Stimulated activated CD8-positive, alpha-beta memory T cell treated with anti-CD3 and anti-CD28 coated beads, Interleukin-4, amount 100 ng/mL, for 1 hour (primary cell): ENCODE results near the gene AMIGO1.

Experiments used
- DNase-seq, 2 donors: peaks; one replicate each; pipeline ENCODE4 v3.0.0-alpha.2; 2020; ENCODE audit warnings: low read depth in 2 of 2, low spot score in 1 of 2

Gene AMIGO1

DNA sequence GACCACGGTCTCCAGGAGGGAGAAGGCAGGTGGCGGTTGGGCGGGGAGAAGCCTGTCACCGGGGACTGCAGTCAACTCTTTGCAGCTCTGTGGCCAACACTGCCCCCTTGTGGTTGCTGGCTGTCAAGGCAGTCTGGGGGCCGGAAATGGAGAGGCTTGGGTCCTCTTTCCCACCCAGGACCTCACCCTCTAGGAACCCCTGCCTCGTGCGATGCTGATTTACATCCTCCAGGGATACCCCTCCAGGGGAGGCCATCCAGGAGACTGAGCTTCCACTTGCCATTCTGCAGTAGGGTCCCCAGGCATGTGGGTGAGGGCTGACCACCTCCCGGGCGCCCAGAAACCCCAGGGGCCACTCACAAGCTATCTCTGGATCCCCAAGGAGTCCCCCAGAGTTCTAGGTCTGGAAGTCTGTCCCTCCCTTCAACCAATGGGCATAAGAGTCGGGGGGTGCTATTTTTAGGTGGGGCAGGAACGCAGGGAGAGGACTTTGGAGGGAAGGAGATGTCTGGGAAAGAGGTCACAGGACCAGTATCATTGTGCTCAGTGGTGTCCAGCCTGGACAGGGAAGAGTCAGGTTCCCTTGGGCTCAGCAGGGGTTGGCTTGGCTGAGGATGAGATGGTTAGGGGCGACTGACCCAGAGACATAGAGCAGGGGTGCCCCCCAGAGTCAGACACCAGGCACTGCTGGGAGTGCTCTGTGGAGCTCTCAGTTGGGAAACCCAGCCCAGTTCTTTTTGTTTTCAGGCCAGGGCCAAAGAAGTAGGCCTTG is 23.0 kb upstream of the AMIGO1 start:
- DNase-seq: peak; percentile 80 to 84

DNA sequence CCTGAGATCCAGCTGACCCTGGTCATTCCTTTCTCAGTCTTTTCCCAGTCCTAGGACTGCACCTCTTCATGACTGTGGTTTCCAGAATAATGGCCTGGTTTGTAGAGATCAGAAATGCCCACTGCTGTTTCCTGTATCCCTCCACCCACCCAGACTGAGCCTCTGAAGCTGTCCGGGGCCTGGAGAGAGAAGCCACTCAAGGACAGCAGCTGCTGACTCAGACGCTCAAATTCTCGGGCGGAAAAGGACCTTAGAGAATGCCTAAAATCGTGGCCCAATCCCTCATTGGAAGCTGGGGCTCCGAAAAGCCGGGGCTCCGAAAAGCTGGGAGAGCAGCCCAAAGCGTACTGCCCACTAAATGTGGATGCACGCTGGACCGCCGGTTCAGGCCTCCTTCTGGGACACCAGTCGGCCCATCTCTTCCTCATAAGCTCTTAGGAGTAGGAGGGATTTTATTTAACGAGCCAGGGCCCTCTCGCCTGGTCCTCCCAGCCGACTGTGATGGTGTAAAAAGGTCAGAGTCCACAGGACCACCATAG is 22.4 kb upstream of the AMIGO1 start:
- no peak for DNase-seq

DNA sequence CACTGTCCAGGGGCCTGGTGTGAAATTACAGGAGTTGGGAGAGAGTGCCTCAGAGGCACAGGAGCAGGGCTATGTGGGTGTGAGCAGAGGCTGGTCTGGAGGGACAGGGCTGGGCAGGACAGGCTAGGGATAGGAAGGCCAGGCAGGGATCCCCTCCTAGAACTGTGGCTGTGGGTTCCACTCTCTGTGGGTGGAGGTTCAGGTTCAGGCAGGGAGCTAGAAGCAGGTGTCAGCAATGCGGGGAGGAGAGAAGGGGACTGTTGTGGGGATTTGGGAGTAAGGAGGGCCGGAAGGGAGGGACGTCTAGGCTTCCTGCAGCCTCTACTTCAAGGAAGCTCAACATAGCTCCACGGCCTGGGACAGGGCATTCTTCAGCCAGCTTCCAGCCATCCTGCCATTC is 21.9 kb upstream of the AMIGO1 start:
- no peak for DNase-seq

DNA sequence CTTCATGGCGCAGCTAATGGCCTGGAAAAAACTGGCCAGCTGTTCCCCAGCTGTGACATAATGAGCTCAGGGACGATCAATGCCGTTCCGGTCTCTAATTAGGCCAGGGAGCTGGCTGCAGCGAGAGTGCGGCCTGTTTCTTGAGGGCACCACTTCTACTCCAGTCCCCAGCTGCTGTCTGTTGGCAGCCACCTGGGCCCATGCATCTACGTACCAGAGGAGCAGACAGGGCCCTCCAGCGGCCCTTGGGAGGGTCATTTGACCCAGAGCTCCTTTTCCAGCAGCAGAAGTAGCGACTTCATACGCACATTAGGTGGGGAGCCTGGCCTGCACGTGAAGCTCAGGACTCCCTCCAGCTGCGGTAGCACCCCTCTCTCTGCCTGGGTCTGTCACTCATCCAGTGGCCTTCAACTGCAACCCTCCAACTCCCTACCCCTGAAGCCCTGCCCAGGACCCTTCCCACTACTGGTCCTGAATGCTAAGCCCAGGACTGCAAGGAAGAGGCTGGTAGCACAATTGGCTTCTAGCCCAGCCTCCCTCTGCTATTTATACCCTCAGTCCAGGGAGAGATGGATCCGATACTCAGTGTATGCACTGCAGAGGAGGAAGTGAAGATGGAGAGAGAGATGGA is 21.0 kb upstream of the AMIGO1 start:
- no peak for DNase-seq

DNA sequence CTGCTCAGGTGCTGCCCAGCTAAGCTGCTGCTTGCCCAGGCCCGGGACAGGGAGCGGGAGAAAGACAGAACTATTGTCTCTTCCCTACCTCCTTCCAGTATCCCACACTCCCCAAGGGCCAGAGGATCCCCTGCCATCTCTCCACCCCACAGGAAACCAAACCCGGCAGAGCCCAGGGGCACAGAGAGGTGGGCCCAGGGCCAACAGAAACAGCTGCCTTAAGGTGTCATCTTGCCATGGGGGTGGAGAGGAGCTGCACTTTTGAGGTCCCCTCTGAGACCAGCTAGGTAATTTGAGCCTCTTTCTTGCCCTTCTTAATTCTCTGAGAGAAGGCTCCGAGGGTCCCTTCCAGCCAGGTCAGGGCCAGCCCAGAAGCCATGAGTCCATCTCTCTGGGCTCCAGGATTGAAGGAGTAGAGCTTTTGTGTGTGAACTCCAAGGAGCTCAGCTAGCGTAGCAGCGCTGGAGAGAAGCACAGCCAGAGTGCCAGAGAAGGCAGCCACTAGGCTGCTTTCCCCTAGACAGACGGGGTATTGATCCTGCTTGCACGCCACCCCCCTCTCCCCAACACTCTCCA is 20.4 kb upstream of the AMIGO1 start:
- no peak for DNase-seq

DNA sequence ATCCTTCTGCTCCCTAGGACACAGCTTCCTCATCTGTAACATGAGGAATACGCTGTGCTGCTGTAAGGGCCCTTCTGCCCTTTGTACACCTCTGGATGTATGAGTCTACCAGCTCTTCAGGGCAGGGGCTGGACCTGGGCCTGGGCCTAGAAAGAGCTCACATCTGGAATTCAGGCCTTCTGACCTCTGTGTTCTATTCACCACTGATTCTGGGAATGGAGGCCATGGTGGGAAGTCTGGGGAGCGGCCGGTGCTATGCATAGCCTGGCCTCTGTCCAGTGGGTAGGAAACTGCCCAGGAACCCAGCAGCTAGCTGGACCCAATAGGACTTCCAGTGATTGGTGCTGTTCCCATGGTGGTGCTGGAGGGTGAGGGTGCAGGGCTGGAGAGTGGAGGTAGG is 19.2 kb upstream of the AMIGO1 start:
- no peak for DNase-seq

DNA sequence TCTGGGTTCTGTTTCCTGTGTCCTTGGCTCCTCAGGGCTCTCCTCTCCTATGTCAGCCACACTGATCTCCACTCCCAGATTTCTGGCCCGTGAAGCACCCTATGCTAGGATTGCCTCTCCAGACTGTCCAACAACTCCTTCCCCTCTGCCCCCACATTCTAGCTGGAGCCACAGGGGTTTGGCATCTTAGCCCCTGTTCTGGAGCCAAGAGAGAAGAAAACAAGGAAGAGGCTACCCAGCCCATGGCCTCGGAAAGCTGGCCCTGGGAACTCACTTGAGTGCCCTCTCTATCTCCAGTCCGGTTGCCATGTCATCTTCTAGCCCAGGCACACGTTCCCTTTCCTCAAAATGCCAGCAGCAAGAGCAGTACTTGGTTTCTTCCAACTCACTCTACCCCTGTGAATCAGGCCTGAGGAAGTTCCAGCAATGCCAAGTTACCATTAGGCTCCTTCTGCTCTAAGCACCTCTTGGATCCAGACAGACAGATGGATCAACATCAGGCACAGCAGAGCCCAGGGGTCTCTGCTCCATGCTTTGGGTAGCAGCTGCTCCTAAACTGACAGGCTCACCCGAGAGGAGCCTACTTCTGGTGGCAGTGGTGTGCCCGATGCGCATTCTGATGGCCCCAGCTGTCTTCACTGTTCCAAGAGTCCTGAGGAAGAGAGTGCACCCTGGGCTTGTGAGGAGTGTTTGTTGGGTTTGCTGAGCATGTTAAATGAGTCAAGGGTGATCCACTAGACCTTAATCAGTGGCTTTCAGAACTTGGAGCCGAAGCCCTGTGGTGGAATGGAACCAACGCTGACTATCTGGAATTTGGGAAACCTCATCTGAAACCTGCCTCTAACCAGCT is 18.5 kb upstream of the AMIGO1 start:
- no peak for DNase-seq

DNA sequence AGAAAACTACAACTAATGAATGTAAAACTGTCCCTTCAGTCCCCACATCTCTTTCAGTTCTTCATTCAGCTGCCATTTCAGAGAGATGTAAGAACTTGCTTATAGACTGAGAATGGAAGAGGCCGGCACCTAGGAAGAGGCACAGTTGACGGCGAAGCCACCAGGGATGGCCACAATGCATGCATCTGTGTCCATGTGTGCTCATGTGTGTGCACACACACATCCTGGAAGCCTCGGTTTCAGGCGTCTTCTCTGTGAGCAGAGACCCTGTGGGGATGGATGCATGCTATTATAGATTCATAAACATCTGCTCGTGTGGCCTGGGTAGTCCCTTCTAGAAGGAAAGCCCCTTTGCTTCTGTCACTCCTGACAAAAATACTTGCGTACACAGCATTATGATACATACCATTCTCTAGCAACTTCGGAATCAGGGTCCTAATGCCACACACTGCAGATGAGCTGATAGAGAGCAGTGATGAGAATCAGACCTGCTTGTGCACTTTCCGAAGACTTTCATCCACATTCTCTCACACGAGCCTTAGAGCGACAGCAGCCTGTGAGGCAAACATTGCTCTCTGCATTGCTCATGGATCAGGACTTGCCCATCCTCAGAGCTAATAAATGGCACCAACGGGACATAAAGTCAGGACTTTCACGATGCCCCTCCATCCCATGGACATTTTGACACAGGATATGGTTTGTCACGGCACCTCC is 17.7 kb upstream of the AMIGO1 start:
- no peak for DNase-seq

DNA sequence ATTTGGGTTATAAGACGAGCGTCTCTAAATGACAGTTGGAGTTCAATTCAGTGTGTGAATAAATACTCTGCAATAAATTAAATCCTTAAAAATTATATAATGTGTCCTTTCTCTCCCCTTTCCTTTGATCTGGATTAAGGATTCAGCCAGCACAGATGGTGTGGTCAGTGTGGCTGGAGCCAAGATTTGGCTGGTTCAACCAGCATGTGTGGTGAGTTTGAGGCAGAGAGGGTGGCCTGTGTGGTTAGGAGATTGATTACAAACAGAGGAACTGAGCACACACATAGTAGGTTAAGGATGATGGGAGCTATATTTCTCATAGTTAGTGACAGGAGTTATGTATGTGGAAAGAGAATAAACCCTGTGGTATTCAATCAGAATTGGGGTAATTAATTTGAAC is 14.2 kb upstream of the AMIGO1 start:
- DNase-seq: no peak

DNA sequence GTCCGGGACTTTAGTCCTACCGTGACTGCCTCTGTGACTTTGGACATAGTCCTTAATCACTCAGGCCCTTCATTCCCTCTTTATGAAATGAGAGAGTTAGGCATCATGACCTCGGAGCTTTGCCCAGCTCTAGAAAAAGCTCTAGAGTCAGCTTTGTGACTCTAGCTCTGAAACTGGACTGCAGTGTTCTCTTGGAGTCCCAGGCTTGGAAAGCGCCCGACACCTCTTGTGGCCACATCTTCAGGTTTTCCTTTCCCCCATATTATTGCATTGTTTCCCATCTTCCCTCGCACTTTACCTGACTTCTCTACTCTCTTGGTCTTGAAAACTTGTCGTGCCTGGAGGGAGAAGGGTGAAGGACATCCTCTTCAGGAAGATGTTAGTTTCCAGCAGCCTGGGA is 12.5 kb upstream of the AMIGO1 start:
- DNase-seq: no peak

DNA sequence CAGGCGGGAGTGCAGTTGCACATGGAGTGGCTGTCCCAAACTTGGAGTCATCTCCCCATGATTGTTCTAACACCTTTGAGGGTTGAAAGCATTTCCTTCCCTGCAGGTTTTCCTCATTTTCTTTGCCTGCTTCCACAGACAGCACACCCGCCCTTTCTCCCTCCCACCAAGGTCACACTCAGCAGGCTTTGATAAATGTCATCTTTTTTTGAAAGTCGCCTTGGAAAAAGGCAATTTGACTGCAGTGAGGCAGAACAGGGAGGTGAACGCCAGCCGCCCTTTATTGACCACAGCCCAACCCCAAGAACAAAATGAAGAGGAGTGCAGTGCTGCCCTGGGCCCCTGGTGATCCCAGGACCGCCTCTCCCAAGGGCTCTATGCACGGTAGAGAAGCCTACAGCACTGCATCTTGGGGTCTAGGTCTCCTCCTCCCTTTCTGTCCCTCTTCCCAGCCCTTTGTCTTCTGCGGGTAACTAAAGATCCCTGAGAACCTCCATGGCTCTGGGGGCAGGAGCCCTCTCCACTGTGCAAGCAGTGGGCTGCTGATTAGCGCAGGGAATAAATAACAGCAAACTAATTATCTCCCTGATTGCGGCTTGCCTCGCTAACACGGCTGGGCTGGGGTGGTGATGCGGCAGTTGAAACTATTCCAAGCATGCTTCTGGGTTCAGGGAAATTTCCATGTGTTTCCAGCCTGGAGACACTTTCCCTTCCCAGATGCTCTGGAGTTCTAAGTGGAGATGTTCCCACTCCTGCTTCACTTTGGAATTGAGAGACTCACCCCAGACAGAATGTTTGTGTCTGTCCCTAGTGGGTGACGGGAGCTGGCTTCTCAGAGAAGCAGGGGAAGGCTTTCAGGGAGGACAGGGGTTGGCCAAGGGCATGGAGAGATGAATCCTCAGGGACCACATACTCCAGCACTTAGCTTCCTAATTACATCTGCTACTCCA is 11.8 kb upstream of the AMIGO1 start:
- DNase-seq: no peak

DNA sequence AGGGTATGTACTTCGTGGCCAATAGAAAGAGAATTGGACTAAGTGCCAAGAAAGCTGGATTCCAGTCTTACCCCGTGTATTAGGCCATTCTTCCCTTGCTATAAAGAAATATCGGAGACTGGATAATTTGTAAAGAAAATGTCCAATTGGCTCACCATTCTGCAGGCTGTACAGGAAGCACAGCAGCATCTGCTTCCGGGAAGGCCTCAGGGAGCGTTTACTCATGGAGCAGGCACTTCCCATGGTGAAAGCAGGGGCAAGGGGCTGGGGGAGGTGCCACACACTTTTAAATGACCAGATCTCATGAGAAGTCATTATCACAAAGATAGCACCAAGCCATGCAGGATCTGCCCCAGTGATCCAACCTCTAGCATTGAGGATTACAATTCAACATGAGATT is 7.8 kb upstream of the AMIGO1 start:
- DNase-seq: no peak

DNA sequence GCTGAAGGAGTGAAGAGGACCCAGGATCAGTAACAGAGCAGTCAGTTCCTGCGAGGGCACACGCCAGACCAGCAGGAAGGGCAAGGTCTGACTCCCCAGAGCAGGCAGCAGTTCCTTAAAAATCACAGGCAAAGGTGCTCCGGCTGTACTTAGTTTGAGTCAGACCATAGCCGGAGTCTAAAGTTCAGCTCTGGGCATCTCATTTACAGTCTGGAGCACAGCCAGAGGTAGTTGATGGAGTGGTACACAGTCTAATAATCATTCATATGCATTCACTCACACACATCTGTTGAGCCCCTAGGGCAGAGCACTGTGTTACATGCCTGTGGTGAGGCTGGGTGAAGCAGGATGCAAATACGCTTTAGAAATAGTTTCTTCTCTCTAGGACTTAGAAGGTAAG is 7.3 kb upstream of the AMIGO1 start:
- DNase-seq: no peak

DNA sequence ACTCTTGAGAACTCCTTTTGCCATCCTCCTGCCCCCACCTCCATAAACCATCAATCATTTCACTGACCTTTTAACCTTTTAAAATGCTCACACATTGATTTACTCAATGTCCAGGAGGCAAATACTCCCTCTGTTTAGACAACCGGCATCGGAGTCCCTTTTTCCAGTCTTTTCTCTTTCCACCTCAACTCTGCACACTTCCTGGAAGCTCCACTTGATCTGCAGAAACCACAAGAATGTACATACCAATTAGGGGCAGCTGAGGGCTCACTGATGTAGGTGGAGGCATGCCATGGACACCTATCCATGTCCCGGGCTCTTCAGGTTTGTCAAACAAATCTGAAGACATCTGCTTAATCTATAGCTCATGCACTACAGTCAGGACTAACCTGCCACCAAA is 5.3 kb upstream of the AMIGO1 start:
- DNase-seq: no peak

DNA sequence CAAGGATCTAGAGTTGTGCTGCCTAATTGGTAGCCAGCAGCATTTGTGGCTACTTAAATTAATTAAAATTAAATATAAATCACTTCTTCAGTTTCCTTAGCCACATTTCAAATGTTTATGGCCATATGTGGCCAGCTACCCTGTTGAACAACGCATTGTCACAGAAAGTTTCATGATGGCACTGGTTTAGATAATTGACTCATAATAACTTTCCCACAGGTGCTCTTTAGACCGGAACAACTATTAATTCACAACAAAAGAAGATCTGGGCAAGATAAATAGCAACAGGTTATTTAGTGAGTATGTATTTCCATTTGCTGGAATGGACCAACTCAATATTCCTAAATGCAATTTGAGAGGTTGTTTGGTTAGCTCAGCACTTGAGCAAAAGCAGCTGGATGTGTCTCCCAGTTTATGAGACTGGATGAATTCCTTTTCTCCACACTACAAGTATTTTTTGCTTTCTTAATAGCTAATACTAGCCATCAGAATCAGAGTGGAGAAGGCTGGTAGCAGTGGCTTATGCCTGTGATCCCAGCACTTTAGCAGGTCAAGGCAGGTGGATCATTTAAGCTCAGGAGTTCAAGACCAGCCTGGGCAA is 3.7 kb upstream of the AMIGO1 start:
- DNase-seq: no peak

DNA sequence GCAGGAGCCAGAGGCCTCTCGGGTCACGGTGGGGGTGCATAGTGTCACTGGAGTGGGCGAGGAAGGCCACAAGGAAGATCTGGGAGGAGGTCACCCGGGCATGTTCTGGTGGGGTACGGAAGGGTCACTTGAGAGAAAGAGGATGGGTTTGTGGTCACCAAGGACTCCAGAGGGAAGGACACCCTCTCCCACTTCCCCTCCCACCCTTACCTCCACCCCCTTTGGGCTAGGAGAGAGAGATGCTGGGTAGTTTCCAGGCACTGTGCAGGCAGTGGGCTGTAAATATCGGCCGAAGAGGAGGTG is 703 bp downstream of the AMIGO1 start:
- no peak for DNase-seq

DNA sequence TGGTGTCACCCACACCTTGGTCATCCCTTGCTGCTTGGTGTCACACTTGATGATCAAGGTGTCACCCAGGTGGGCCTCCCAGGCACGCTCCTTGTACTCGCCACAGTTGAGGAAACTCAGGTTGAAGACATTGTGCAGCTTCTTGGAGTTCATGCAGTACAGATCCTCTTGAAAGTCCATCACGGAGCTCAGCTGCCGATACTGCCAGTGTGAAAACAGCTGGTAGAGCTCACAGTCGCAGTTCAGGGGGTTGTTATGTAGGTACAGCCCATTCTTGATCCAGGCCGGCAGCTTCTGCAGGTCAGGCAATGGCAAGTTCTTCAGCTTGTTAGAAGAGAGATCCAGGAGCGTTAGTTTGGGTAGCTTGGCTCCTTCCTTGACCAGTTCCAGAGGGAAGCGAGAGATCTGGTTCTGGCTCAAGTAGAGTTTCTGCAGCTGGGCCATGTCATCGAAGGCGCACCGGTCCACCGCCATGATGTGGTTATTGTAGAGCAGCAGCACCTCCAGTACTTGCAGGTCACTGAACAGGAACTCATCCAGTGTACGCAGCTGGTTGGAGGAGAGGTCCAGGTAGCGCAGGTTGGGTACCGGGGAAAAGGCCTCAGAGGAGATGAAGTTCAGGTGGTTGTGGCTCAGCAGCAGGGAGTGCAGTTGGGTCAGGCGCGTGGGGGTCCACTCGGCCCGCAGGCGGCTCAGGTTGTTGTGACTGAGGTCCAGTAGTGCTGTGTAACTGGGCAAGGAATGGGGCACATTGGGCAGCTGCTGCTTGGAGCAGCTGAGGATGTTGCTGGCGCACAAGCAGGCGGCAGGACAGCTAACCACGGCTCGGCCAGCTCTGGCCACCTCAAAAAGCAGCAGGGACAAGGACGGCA is 1.3 kb downstream of the AMIGO1 start:
- no peak for DNase-seq

DNA sequence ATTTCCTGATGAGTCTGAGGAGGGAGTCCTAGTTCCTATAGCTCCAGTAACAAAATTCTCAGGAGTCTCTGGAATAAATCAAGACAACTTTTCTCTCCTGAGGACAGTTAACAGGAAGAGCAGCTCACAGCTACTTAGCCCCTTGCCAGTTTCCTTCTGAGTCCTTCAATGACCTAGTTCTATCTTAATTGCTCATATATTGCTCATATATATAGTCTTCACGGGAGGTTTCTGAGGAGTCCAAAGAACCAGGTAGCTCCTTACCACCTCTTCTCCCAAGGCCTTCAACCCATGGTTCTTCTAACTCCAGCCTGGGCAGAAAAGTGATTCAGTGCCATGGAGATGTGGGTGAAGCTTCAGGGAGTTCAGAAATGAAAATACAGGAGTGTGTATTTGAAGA is 4.6 kb downstream of the AMIGO1 start:
- DNase-seq: no peak

DNA sequence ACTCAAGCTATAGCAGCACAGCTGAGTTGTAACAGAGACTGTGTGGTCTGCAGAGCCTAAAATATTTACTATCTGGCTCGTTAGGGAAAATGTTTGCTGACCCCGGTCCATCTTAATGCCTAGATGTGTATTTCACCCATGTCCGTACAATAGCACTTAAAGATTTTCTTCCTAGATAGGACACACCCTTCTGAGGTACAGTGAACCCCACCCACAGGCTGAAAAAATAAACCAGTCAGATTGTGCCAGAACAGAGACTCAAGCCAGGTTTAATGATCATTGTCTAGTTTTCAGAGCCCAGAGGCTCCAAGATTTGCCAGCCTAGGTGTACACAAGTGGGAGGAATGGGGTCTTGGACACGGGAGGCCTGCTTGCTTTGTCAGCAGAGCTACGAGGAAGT is 5.6 kb downstream of the AMIGO1 start:
- no peak for DNase-seq
